Fibroblast of villous mesenchyme (primary cell): ENCODE data around the gene CCSER2. TPM values are rescaled to one million over a fixed set of nuclear protein-coding genes. Genes with fewer than 3 reads are reported as not detected.
"Not testable (repeated sequence)": the region's sequence is repeated elsewhere in the genome, so short reads cannot be mapped to it uniquely, and the experiment has no call there.

Source experiments
- DNase-seq: peaks from one replicate; pipeline ENCODE4 v3.0.0-alpha.2; 2010; ENCODE audit warnings: low read depth
- H3K4me3 ChIP-seq: 2 replicates; pipeline ENCODE4 v1.5.1; 2011; ENCODE audit warnings: low read depth, mild to moderate bottlenecking, low read length
- CTCF ChIP-seq: IDR thresholded peaks from 2 replicates; pipeline ENCODE4 v1.5.1; 2012; ENCODE audit warnings: low read depth, mild to moderate bottlenecking, low read length; ENCODE audit not compliant: insufficient read depth
- total RNA-seq: library from RNA; depleted of rRNA; stranded (reverse); fragments of >200 nt; gene quantifications from 2 replicates; pipeline ENCODE4 v1.2.3, GENCODE V29; 2012

Gene CCSER2
- total RNA-seq, result 34.8 and 48.4 TPM in 2 replicates

- peak within 1 kb of the TSS; percentile 73 for H3K4me3 ChIP-seq
- DNase-seq, result peak; percentile 42
- TF ChIP-seq CTCF, result no peak
Observed at GRCh38 chr10:84328418-84329195, at the start of gene CCSER2. CCSER2 (plus strand) TSS chr10:84328589; CDS start chr10:84371053, 42,464 bp downstream.

GRCh38 chr10:84279876-84280475, 48.4 kb upstream of the CCSER2 start:
- DNase-seq, result not testable (repeated sequence)
- peak overlapping the region; percentile 33 for H3K4me3 ChIP-seq

- no peak for TF ChIP-seq CTCF
- H3K4me3 ChIP-seq, result no peak overlapping the region
- DNase-seq, result no peak
Observed at GRCh38 chr10:84286695-84287094, 41.7 kb upstream of the CCSER2 start.

- no peak for TF ChIP-seq CTCF
- no peak overlapping the region for H3K4me3 ChIP-seq
- no peak for DNase-seq
Observed at GRCh38 chr10:84288151-84288550, 40.2 kb upstream of the CCSER2 start.

- H3K4me3 ChIP-seq, result no peak overlapping the region
- DNase-seq, result no peak
- no peak for TF ChIP-seq CTCF
Observed at GRCh38 chr10:84289521-84290200, 38.7 kb upstream of the CCSER2 start.

GRCh38 chr10:84290235-84290634, 38.2 kb upstream of the CCSER2 start:
- no peak overlapping the region for H3K4me3 ChIP-seq
- TF ChIP-seq CTCF, result no peak
- DNase-seq, result no peak

GRCh38 chr10:84291384-84291783, 37.0 kb upstream of the CCSER2 start:
- no peak overlapping the region for H3K4me3 ChIP-seq
- no peak for TF ChIP-seq CTCF
- DNase-seq, result peak; percentile 53
